ENCODE results near the gene FCGR3A.
"Not testable (repeated sequence)": the region's sequence is repeated elsewhere in the genome, so short reads cannot be mapped to it uniquely, and the experiment has no call there.

Gene FCGR3A

GRCh38 chr1:161556143-161556542 is 6.5 kb upstream of the FCGR3A start:
- DNase-seq: not testable (repeated sequence)

GRCh38 chr1:161554815-161555417 is 5.3 kb upstream of the FCGR3A start:
- not testable (repeated sequence) for DNase-seq

- DNase-seq: not testable (repeated sequence)
Observed at GRCh38 chr1:161554340-161554739, 4.7 kb upstream of the FCGR3A start.

- not testable (repeated sequence) for DNase-seq
Observed at GRCh38 chr1:161553631-161554030, 4.0 kb upstream of the FCGR3A start.

- not testable (repeated sequence) for DNase-seq
Observed at GRCh38 chr1:161550942-161551341, 1.3 kb upstream of the FCGR3A start.

- DNase-seq: not testable (repeated sequence)
Observed at GRCh38 chr1:161548749-161549406, 740 bp downstream of the FCGR3A start.

- not testable (repeated sequence) for DNase-seq
Observed at GRCh38 chr1:161547995-161548741, 1.4 kb downstream of the FCGR3A start.

GRCh38 chr1:161545005-161545731 is 4.5 kb downstream of the FCGR3A start:
- DNase-seq: not testable (repeated sequence)

- not testable (repeated sequence) for DNase-seq
Observed at GRCh38 chr1:161543125-161543524, 6.5 kb downstream of the FCGR3A start.

- DNase-seq: not testable (repeated sequence)
Observed at GRCh38 chr1:161542091-161542559, 7.5 kb downstream of the FCGR3A start.

GRCh38 chr1:161540570-161540960 is 9.1 kb downstream of the FCGR3A start:
- not testable (repeated sequence) for DNase-seq

- DNase-seq: peak; percentile 71
Observed at GRCh38 chr1:161539731-161540569, 9.7 kb downstream of the FCGR3A start.

GRCh38 chr1:161538925-161539479 is 10.6 kb downstream of the FCGR3A start:
- not testable (repeated sequence) for DNase-seq

GRCh38 chr1:161537068-161537669 is 12.4 kb downstream of the FCGR3A start:
- not testable (repeated sequence) for DNase-seq

GRCh38 chr1:161532644-161533567 is 16.7 kb downstream of the FCGR3A start:
- DNase-seq: not testable (repeated sequence)

- DNase-seq: no peak
Observed at GRCh38 chr1:161531986-161532643, 17.5 kb downstream of the FCGR3A start.

- peak; percentile 79 for DNase-seq
Observed at GRCh38 chr1:161530671-161531641, 18.7 kb downstream of the FCGR3A start.

- DNase-seq: peak; percentile 52
Observed at GRCh38 chr1:161530158-161530557, 19.5 kb downstream of the FCGR3A start.

Measured in COR-L47 (cell line).